Skin epidermis (tissue), 12 donors: Measurements from ENCODE around the gene KCNK3.
"Not testable (repeated sequence)": the region's sequence is repeated elsewhere in the genome, so short reads cannot be mapped to it uniquely, and the experiment has no call there.

Experiments used
- H3K27ac ChIP-seq, 21 experiments: fragments of 200-600 bp; sonication (generic) in 11 of 21; one replicate each; pipeline ENCODE4 v1.5.0; 2020; ENCODE audit warnings: mild to moderate bottlenecking in 3 of 21, inconsistent platforms in 2 of 21, moderate library complexity in 2 of 21
- H3K4me3 ChIP-seq, 7 experiments: fragments of 200-600 bp; sonication (generic) in 2 of 7; one replicate each; pipeline ENCODE4 v1.5.0; 2020; ENCODE audit warnings: inconsistent platforms in 2 of 7, mild to moderate bottlenecking in 2 of 7, moderate library complexity in 1 of 7

The KCNK3 gene

GRCh38 chr2:26743852-26744251, 51.3 kb downstream of the KCNK3 start:
- Histone ChIP-seq H3K4me3 (no peak overlapping the region), H3K27ac (no peak overlapping the region)

- H3K27ac ChIP-seq, result no peak overlapping the region
Observed at GRCh38 chr2:26744953-26745352, 52.4 kb downstream of the KCNK3 start.

GRCh38 chr2:26745609-26746327, 53.2 kb downstream of the KCNK3 start:
- no peak overlapping the region for H3K4me3 ChIP-seq
- no peak overlapping the region for H3K27ac ChIP-seq

More at GRCh38 chr2:26744953-26745352, 52.4 kb downstream of the KCNK3 start:
- no peak overlapping the region for H3K4me3 ChIP-seq

- Histone ChIP-seq H3K4me3 (no peak overlapping the region), H3K27ac (no peak overlapping the region)
Observed at GRCh38 chr2:26746934-26747333, 54.4 kb downstream of the KCNK3 start.

- not testable (repeated sequence) for H3K27ac ChIP-seq, H3K4me3 ChIP-seq
Observed at GRCh38 chr2:26749787-26750420, 57.4 kb downstream of the KCNK3 start.

- not testable (repeated sequence) for H3K27ac ChIP-seq, H3K4me3 ChIP-seq
Observed at GRCh38 chr2:26750467-26750866, 57.9 kb downstream of the KCNK3 start.

GRCh38 chr2:26752656-26753055, 60.1 kb downstream of the KCNK3 start:
- Histone ChIP-seq H3K27ac (no peak overlapping the region), H3K4me3 (no peak overlapping the region)

- no peak overlapping the region for H3K27ac ChIP-seq
- H3K4me3 ChIP-seq, result no peak overlapping the region
Observed at GRCh38 chr2:26754539-26754938, 62.0 kb downstream of the KCNK3 start.

GRCh38 chr2:26754972-26755670, 62.6 kb downstream of the KCNK3 start:
- peak overlapping the region in 1 of 21 experiments; percentile 18 for H3K27ac ChIP-seq
- no peak overlapping the region for H3K4me3 ChIP-seq

GRCh38 chr2:26756337-26756736, 63.8 kb downstream of the KCNK3 start:
- Histone ChIP-seq H3K27ac (no peak overlapping the region), H3K4me3 (no peak overlapping the region)

GRCh38 chr2:26757873-26758789, 65.6 kb downstream of the KCNK3 start:
- Histone ChIP-seq H3K27ac (peak overlapping the region in 13 of 21 experiments; percentile 24 to 73 (median 61)), H3K4me3 (no peak overlapping the region)

GRCh38 chr2:26758790-26759321, 66.3 kb downstream of the KCNK3 start:
- Histone ChIP-seq H3K27ac (peak overlapping the region in 9 of 21 experiments; percentile 24 to 73 (median 66)), H3K4me3 (no peak overlapping the region)

- no peak overlapping the region for H3K4me3 ChIP-seq
- no peak overlapping the region for H3K27ac ChIP-seq
Observed at GRCh38 chr2:26759845-26760244, 67.3 kb downstream of the KCNK3 start.

- not testable (repeated sequence) for H3K27ac ChIP-seq
Observed at GRCh38 chr2:26760991-26761390, 68.5 kb downstream of the KCNK3 start.

GRCh38 chr2:26763019-26763418, 70.5 kb downstream of the KCNK3 start:
- H3K27ac ChIP-seq, result no peak overlapping the region
- no peak overlapping the region for H3K4me3 ChIP-seq

More at GRCh38 chr2:26760991-26761390, 68.5 kb downstream of the KCNK3 start:
- not testable (repeated sequence) for H3K4me3 ChIP-seq

GRCh38 chr2:26764078-26764887, 71.8 kb downstream of the KCNK3 start, which contains the start of gene SLC35F6:
TSS of gene SLC35F6 (plus strand) at chr2:26764284. CDS start at chr2:26764350, 66 bp downstream.
- H3K27ac ChIP-seq, result peak within 1 kb of the TSS; percentile 74 to 98 (median 94)
- H3K4me3 ChIP-seq, result peak within 1 kb of the TSS; percentile 64 to 99 (median 90)

GRCh38 chr2:26764906-26765305, 72.4 kb downstream of the KCNK3 start:
- peak overlapping the region; percentile 64 to 99 (median 90) for H3K4me3 ChIP-seq
- peak overlapping the region in 20 of 21 experiments; percentile 75 to 98 (median 94) for H3K27ac ChIP-seq

GRCh38 chr2:26765475-26766200, 73.1 kb downstream of the KCNK3 start:
- H3K4me3 ChIP-seq, result peak overlapping the region; percentile 64 to 99 (median 90)

More at GRCh38 chr2:26765475-26766200, 73.1 kb downstream of the KCNK3 start:
- peak overlapping the region in 19 of 21 experiments; percentile 15 to 98 (median 94) for H3K27ac ChIP-seq
